ENCODE data around the gene NKD2.
"Not testable (repeated sequence)": the region's sequence is repeated elsewhere in the genome, so short reads cannot be mapped to it uniquely, and the experiment has no call there.

NKD2 gene

DNA sequence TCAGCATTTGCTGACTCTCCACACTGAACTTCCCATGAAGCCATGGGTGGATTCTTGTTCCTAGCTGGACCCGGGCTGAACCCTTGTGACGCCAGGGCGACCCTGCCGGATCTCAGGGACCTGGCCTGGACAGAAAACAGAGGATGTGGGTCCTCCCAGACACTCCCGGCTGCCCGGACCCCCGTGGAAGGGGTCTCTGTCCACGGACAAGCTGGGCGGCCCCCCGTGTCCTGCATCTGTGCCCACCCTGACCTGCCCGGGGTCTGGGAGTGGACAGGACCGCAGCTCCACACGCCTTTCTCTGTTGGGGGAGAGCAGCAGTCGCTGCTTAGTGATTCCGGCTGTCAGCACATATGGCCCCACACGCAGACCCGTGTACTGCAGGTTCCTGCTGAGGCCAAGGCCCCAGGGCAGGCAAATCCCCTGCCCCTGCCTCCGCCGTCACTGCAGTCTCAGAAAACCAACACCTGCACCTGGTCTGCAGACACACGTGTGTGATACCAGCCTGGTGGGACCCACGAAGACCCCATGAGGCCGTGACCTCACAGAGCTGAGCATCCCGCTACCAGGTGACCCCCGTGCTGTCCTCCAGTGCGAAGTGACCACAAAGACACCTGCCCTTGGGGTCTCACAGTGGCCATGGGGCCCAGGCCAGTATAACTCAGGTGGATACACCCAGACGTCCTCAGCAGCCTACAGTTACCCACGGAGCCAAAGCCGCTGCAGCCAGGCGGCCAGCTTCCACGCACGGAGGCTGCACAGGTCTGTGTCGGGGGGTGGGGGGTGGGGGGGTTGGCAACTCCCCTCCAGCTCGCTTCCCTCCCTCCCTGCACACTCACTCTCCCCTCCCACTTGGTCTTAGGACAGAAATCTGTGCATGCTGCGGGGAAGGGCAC lies 50.6 kb downstream of the NKD2 start:
- H3K79me2 ChIP-seq (ENCODE audit: low read length): no peaks in the 10 kb centered on the region
- no peak for DNase-seq

GRCh38 chr5:1059884-1060263 lies 51.3 kb downstream of the NKD2 start:
- Histone ChIP-seq H3K36me3 (replicated peaks; ENCODE audit: insufficient read depth, low read length) (no peaks in the 10 kb centered on the region), H3K9me3 (replicated peaks; ENCODE audit: insufficient read depth, low read length) (no peaks in the 10 kb centered on the region), H3K79me2 (ENCODE audit: low read length) (no peaks in the 10 kb centered on the region), H3K4me1 (ENCODE audit: low read length) (no peaks in the 10 kb centered on the region), H3K4me3 (ENCODE audit: low read length) (no peak overlapping the region), H3F3A (ENCODE audit: insufficient read depth, low read length) (no peaks in the 10 kb centered on the region), H3K27ac (ENCODE audit: low read length) (no peak overlapping the region), H3K4me2 (ENCODE audit: low read depth, low read length) (no peak overlapping the region), H2AFZ (ENCODE audit: low read length) (no peak overlapping the region), H4K20me1 (ENCODE audit: insufficient read depth, low read length) (no peaks in the 10 kb centered on the region), H3K9ac (ENCODE audit: low read length) (no peak overlapping the region), H3K9me2 (replicated peaks; ENCODE audit: insufficient read depth, low read length) (no peaks in the 10 kb centered on the region), H3K27me3 (replicated peaks; ENCODE audit: insufficient read depth, low read length) (no peaks in the 10 kb centered on the region)
- TF ChIP-seq EZH2phosphoT487 (IDR thresholded peaks at IDR 0.05; ENCODE audit: low read length) (no peak), EZH2 (optimal IDR thresholded peaks at IDR 0.05; ENCODE audit: low read depth, low read length) (no peak)
- TF ChIP-seq, protein P1, sequence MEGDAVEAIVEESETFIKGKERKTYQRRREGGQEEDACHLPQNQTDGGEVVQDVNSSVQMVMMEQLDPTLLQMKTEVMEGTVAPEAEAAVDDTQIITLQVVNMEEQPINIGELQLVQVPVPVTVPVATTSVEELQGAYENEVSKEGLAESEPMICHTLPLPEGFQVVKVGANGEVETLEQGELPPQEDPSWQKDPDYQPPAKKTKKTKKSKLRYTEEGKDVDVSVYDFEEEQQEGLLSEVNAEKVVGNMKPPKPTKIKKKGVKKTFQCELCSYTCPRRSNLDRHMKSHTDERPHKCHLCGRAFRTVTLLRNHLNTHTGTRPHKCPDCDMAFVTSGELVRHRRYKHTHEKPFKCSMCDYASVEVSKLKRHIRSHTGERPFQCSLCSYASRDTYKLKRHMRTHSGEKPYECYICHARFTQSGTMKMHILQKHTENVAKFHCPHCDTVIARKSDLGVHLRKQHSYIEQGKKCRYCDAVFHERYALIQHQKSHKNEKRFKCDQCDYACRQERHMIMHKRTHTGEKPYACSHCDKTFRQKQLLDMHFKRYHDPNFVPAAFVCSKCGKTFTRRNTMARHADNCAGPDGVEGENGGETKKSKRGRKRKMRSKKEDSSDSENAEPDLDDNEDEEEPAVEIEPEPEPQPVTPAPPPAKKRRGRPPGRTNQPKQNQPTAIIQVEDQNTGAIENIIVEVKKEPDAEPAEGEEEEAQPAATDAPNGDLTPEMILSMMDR (IDR thresholded peaks at IDR 0.05; ENCODE audit: low read length): no peak
- DNase-seq: no peak

More for the DNA sequence above, 50.6 kb downstream of the NKD2 start:
- TF ChIP-seq EZH2 (optimal IDR thresholded peaks at IDR 0.05; ENCODE audit: low read depth, low read length): no peak
- TF ChIP-seq EZH2phosphoT487 (IDR thresholded peaks at IDR 0.05; ENCODE audit: low read length): no peak
- TF ChIP-seq, protein P1 (IDR thresholded peaks at IDR 0.05; ENCODE audit: low read length): no peak
- Histone ChIP-seq H3K4me1 (ENCODE audit: low read length) (no peaks in the 10 kb centered on the region), H3K9me2 (replicated peaks; ENCODE audit: insufficient read depth, low read length) (no peaks in the 10 kb centered on the region), H4K20me1 (ENCODE audit: insufficient read depth, low read length) (no peaks in the 10 kb centered on the region), H3K36me3 (replicated peaks; ENCODE audit: insufficient read depth, low read length) (no peaks in the 10 kb centered on the region), H2AFZ (ENCODE audit: low read length) (no peak overlapping the region), H3K27ac (ENCODE audit: low read length) (no peak overlapping the region), H3F3A (ENCODE audit: insufficient read depth, low read length) (no peaks in the 10 kb centered on the region), H3K4me2 (ENCODE audit: low read depth, low read length) (no peak overlapping the region), H3K4me3 (ENCODE audit: low read length) (no peak overlapping the region), H3K27me3 (replicated peaks; ENCODE audit: insufficient read depth, low read length) (no peaks in the 10 kb centered on the region), H3K9ac (ENCODE audit: low read length) (no peak overlapping the region), H3K9me3 (replicated peaks; ENCODE audit: insufficient read depth, low read length) (no peaks in the 10 kb centered on the region)

GRCh38 chr5:1060535-1060981 lies 52.0 kb downstream of the NKD2 start:
- Histone ChIP-seq H3K9ac (ENCODE audit: low read length) (no peak overlapping the region), H3K36me3 (replicated peaks; ENCODE audit: insufficient read depth, low read length) (no peaks in the 10 kb centered on the region), H3F3A (ENCODE audit: insufficient read depth, low read length) (no peaks in the 10 kb centered on the region), H3K27ac (ENCODE audit: low read length) (no peak overlapping the region), H3K9me2 (replicated peaks; ENCODE audit: insufficient read depth, low read length) (no peaks in the 10 kb centered on the region), H3K4me2 (ENCODE audit: low read depth, low read length) (no peak overlapping the region), H3K9me3 (replicated peaks; ENCODE audit: insufficient read depth, low read length) (no peaks in the 10 kb centered on the region), H2AFZ (ENCODE audit: low read length) (no peak overlapping the region), H3K27me3 (replicated peaks; ENCODE audit: insufficient read depth, low read length) (no peaks in the 10 kb centered on the region), H3K4me3 (ENCODE audit: low read length) (no peak overlapping the region), H3K79me2 (ENCODE audit: low read length) (no peaks in the 10 kb centered on the region), H4K20me1 (ENCODE audit: insufficient read depth, low read length) (no peaks in the 10 kb centered on the region), H3K4me1 (ENCODE audit: low read length) (no peaks in the 10 kb centered on the region)
- TF ChIP-seq EZH2phosphoT487 (IDR thresholded peaks at IDR 0.05; ENCODE audit: low read length): no peak
- TF ChIP-seq EZH2 (optimal IDR thresholded peaks at IDR 0.05; ENCODE audit: low read depth, low read length): no peak
- TF ChIP-seq, protein P1 (IDR thresholded peaks at IDR 0.05; ENCODE audit: low read length): no peak
- DNase-seq: no peak

- DNase-seq; H3K27me3 ChIP-seq (replicated peaks; ENCODE audit: insufficient read depth, low read length); H3F3A ChIP-seq (ENCODE audit: insufficient read depth, low read length); H2AFZ ChIP-seq (ENCODE audit: low read length); H3K4me3 ChIP-seq (ENCODE audit: low read length); H3K9me3 ChIP-seq (replicated peaks; ENCODE audit: insufficient read depth, low read length); H3K4me2 ChIP-seq (ENCODE audit: low read depth, low read length); H3K4me1 ChIP-seq (ENCODE audit: low read length); H3K9ac ChIP-seq (ENCODE audit: low read length); H3K36me3 ChIP-seq (replicated peaks; ENCODE audit: insufficient read depth, low read length); H3K9me2 ChIP-seq (replicated peaks; ENCODE audit: insufficient read depth, low read length); H3K79me2 ChIP-seq (ENCODE audit: low read length); H3K27ac ChIP-seq (ENCODE audit: low read length); H4K20me1 ChIP-seq (ENCODE audit: insufficient read depth, low read length): not testable (repeated sequence)
Observed at GRCh38 chr5:1061292-1061691, 52.7 kb downstream of the NKD2 start.

Data from MM.1S (cell line).